HG02840 (cell line): ENCODE measurements around the gene DUSP18.
"Not testable (repeated sequence)": the region's sequence is repeated elsewhere in the genome, so short reads cannot be mapped to it uniquely, and the experiment has no call there.

ENCODE experiments used
- ATAC-seq: cut with Tn5 transposase; IDR thresholded peaks from one replicate; pipeline ENCODE4 v1.9.1; 2021; ENCODE audit warnings: mild to moderate bottlenecking, moderate library complexity, moderate number of reproducible peaks; ENCODE audit not compliant: unreplicated experiment, low FRiP score

Gene DUSP18

DNA sequence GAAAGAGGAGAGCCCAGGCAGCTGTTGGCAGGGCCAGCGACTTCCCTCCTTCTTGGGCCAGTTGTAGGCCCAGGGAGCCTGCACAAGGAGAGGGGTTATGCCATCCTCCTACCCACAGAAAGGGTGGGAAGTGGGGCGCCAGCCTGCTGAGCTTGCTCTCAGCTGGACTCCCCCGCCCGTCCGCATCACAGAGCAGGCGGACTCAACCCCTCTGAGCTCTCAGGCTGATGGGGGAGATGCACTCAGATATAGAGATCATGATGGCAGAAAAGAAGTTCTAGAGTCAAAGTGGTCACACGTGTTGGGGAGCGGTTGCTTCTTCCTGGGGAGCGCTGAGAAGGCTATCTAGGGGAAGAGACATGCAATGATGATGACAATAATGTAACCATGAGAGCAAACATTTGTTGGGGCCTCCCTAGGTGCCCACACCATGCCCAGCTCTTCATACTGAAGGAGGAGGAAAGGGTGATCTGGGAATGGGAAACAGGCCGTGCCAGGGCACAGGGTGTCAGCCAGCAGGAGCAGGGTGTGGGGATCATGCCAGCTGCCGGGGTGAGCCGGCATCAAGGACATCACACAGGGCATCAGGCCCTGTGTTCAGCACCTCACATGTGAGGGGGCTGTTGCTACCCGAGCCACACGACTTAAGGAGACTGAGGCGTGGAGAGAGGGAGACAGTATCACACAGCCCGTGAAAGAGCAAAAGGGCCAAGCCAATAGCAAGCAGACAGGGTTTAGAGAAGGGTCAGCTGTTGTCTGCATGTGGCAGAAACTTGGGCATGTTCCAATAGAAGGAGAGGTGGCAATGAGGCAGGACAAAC is 24.4 kb downstream of the DUSP18 start:
- ATAC-seq = no peak

DNA sequence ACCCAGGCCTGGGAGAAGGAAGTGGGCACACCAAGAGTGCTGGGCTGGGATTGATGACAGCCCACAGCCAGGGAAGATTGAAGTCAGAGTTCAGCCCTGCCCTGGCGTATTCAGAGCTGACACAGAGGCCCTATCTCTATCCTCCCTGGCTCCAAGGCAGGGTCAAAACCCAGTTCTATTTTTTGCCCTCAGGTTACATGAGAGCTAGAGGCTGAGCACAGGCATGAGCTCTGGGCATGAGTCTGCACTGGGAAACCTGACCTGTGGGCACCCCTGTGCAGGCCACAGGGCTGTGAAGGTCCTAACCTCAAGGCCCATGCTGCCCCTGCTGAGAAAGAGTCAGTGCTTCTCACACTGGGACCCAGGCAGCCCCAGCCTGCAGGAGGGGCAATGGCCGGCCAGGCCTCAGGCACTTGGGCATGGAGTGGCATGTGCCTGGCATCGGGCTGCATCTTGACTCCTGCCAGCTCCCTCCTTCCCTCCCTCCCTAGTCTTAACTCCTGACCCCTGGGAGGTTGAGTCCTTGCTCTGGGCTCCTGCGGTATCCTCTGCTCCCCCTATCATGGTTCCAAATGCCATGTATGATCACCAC is 26.7 kb downstream of the DUSP18 start:
- no peak for ATAC-seq

DNA sequence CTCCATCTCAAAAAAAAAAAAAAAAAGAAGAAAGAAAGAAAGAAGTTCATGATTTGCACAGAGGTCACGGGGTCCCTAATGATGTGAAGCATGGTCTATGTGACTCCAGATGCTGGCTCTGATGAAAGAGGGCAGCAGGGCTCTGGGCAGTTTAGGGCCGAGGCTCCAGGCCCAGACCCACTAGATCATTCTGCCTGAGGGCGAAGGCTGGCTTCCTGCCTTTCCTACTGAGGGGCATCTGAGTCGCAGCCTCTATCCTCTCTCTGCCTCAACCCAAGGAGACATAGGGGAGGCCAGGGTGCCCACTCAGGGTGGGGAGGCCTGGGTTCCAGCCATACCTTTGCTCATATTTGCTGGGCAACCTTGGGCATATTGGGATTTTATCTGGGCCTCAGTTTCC is 27.3 kb downstream of the DUSP18 start:
- no peak for ATAC-seq

DNA sequence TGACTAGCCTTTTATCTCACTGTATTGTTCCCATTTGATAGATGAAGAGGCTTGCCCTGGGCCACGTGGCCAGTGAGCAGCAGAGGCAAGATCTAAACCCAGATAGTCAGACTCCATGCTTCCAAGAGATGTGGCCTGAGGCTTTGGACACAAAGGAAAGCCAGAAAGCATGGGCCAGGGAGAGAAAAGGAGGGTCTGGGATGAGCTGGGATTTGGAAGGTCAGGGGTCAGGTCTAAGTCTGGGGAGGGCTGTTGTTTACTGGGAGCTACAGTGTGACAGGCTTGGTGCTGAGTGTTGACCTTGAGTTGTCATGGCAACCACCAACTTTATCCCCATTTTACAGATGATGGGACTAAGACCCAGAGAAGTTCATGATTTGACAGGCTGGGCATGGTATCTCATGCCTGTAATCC is 30.0 kb downstream of the DUSP18 start:
- ATAC-seq = no peak

DNA sequence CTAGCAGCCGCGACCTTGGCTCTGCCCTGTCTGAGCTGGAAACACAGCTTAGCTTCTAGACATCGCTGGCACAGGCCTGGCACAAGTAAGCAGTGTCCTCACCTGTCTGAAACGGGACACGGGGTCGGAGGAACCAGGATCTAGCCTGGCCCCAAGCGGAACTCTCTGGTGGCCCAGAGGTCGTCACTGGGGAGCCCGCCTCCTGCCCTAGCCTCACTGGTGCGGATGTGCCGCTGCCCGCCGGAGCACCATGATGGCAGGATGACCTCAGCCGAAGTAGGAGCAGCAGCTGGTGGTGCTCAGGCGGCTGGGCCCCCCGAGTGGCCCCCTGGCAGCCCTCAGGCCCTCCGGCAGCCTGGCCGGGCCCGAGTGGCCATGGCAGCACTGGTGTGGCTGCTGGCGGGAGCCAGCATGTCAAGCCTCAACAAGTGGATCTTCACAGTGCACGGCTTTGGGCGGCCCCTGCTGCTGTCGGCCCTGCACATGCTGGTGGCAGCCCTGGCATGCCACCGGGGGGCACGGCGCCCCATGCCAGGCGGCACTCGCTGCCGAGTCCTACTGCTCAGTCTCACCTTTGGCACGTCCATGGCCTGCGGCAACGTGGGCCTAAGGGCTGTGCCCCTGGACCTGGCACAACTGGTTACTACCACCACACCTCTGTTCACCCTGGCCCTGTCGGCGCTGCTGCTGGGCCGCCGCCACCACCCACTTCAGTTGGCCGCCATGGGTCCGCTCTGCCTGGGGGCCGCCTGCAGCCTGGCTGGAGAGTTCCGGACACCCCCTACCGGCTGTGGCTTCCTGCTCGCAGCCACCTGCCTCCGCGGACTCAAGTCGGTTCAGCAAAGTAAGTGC is 31.2 kb downstream of the DUSP18 start:
- ATAC-seq = no peak

DNA sequence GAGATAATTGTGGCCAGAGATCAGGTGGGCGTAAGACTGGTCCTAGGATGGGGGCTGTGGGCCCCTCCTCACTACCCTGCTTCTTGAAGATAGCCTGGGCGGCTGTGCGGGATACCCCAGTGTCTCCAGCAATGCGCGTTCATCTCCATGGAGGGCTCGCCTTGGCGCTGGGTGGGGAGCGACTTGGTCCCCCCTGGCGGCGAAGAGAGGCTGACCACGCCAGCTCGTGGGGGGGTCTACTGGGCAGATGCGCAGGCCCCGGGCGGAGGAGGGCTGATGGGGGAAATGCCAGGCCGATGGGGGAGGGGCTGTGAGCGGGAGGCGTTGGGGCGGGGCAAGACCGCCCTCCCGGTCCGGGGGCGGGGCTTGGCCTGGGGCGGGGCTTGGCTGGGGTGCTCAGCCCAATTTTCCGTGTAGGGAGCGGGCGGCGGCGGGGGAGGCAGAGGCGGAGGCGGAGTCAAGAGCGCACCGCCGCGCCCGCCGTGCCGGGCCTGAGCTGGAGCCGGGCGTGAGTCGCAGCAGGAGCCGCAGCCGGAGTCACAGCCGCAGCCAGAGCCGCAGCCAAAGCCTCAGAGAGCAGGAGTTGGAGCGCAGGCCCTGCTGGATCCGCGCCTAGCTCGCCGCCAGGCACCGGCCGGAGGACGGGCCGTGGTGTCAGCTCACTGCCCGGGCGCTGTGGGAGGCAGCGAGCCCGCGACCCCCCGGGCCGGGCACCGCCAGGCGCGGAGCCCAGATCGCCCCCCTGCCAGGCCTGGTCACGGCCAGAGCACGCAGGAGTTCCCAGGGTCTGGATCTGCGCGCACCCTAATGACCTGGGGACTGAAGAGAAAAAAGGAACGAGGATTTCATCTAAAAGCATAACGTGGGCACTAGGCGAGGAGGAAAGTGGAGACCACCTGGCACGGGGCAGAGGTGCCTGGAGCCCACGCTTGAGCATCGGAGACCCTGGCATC is 32.1 kb downstream of the DUSP18 start, which contains the start of gene SLC35E4:
Gene SLC35E4 (plus strand): TSS at position 509 of the 953 bp plus-strand sequence. CDS start 670 bp downstream, outside the sequence.
- peak; percentile 68 for ATAC-seq

DNA sequence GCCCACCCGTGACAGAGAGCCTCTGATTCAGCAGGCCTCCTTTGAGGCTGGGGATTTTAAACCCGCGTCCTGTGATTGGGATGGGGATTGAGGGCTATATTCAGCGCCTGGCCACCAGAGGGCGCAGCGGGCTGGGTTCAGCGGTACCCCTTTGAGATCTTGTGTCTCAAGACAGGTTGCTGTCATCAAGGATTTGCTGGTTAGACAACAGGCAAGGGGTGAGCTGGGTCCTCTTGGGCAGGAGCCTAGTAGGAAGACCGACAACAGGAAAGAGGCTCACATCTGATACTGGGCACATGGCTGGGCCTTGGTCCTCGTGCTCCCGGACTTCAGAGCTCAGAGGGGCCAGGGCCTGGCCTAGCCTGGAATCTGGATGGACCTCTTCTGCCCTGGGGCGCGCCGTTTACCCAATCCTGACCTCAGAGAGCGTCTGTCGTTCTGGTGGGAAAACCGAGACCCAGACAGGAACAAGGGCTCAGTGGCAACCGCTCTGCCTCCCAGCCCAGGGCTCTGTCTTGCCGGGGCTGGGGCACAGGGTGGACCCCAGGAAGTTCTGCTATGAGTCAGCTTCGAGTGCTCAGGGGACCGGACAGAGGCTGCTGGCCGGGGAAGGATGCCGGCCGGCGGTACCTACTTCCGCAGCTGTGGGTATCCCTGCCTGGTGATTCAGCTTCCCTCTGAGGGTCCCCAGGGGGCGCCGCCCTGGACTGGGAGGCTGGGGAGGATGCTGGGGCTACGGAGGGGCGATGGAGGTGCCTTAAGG is 33.0 kb downstream of the DUSP18 start:
- peak; percentile 42 for ATAC-seq

DNA sequence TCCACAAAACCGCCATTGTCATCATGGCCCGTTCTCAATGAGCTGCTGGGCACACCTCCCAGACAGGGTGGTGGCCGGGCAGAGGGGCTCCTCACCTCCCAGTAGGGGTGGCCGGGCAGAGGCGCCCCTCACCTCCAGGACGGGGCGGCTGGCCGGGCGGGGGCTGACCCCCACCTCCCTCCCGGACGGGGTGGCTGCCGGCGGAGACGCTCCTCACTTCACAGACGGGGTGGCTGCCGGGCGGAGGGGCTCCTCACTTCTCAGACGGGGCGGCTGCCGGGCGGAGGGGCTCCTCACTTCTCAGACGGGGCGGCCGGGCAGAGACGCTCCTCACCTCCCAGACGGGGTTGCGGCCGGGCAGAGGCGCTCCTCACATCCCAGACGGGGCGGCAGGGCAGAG is 36.2 kb downstream of the DUSP18 start:
- not testable (repeated sequence) for ATAC-seq

DNA sequence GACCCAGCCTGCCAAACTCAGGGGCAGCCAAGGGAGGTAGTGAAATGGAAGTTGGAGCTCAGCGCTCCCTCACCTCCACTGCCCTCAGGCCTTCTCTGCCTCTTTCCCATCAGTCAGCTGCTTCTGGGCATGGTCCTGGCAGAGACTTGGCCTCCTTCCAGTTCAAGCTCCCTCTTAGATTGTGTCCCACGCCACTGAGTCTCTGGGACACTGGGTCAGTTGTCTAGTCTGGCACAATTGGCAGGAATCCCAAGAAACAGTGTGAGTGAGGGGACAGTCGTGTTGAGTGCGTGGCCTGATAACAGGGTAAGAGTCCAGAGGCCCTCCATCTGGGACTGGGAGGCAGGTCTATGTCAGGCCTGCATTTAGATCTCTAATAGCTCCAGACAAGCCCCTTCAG is 39.2 kb downstream of the DUSP18 start:
- no peak for ATAC-seq

DNA sequence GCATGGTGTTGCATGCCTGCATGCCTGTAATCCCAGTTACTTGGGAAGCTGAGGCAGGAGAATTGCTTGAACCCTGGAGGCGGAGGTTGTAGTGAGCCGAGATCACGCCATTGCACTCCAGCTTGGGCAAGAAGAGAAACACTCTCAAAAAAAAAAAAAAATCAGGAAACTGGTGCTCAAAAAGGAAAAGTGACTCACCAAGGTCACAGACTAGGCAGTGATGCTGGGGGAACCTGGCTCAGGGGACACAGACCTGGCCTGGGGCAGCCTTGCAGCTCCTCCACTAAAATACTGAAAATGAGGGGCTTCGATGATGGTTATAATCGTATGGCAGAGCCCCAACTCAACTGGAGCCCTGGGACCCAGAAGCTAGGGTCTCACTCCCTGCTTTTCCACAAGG is 40.2 kb downstream of the DUSP18 start:
- no peak for ATAC-seq

DNA sequence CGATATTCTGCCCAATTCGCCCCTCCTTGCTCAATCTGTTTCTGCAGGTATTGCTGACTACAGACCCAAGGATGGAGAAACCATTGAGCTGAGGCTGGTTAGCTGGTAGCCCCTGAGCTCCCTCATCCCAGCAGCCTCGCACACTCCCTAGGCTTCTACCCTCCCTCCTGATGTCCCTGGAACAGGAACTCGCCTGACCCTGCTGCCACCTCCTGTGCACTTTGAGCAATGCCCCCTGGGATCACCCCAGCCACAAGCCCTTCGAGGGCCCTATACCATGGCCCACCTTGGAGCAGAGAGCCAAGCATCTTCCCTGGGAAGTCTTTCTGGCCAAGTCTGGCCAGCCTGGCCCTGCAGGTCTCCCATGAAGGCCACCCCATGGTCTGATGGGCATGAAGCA is 41.3 kb downstream of the DUSP18 start:
- no peak for ATAC-seq

DNA sequence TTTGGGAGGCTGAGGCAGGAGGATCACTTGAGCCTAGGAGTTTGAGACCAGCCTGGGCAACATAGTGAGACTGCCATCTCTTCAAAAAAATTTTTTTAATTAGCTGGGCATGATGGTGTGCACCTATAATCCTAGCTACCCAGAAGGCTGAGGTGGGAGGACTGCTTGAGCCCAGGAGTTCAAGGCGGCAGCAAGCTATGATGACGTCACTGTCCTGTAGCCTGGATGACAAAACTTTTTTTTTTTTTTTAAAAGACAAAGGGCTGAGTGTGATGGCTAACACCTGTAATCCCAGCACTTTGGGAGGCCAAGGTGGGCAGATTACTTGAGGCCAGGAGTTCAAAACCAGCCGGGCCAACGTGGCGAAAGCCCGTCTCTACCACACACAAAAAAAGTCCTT is 47.8 kb downstream of the DUSP18 start:
- ATAC-seq = not testable (repeated sequence)

DNA sequence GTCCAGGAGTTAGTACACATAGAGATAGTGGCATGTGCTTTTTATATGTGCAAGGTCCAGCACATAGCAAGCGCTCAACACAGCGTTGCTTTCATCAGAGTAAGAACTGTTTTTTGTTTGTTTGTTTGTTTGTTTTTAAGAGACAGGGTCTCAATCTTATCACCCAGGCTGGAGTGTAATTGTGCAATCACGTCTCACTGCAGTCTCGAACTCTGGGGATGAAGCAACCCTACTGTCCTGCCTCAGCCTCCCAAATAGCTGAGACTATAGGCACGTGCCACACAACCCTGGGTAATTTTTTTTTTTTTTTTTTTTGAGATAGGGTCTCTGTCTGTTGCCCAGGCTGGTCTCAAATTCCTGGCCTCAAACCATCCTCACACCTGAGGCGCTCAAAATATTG is 49.9 kb downstream of the DUSP18 start:
- no peak for ATAC-seq

DNA sequence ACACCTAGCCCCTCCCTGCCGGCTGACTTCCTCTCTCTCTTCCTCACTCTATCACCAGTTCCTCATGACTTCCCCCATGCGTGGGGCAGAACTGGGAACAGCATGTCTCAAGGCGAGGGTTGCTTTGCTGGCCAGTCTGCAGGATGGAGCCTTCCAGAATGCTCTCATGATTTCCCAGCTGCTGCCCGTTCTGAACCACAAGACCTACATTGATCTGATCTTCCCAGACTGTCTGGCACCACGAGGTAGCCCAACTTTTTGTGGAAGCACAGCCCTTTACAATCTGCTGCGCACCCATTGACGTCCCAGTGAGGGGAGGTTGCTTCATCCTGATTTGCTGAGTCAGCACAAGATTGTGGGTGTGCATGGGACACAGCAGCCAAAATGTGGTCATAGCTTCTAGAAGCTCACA is 52.1 kb downstream of the DUSP18 start:
- no peak for ATAC-seq

DNA sequence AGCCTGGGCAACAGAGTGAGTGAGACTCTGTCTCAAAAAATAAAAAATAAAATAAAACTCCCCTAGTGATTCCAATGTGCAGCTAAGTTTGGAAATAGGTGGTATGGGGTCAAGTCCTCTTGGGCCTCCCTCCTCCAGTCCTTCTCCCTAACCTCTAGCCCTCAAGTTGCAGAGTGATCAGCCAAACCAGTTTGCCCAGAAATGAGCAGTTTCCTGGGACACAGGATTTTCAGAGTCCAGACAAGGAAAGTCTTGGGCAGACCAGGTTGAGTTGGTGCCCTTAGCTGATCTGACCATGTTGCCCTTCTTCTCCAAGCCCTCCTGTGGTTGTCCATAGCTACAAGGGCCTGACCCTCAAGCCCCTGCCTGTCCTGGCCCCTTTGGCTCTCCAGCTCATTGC is 52.8 kb downstream of the DUSP18 start:
- no peak for ATAC-seq

DNA sequence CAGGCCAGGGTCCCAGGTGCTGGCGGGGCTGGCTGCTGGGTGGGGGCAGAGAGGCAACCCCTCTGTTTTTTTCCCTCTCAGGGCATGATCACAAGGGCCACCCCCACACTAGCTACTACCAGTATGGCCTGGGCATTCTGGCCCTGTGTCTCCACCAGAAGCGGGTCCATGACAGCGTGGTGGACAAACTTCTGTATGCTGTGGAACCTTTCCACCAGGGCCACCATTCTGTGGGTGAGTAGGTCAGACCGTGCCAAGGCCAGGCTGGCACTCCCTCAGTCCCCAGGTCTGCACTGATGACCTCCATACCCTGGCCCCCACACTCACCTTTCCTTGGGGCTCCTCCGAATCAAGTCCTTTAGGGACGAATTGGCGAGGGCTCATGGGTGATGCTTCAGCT is 53.4 kb downstream of the DUSP18 start:
- ATAC-seq = no peak

DNA sequence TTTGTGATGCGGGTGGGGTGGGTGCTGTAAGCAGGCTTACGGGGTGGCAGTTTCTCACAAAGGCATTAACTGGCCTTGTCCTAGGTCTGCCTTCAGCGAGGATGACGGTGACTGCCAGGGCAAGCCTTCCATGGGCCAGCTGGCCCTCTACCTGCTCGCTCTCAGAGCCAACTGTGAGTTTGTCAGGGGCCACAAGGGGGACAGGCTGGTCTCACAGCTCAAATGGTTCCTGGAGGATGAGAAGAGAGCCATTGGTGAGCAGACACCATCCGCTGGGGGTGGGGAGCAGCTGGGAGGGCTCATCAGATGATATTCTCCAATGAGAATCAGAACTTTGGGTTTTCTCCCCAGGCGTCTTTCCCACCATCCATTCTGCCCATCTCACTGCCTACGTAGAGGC is 54.9 kb downstream of the DUSP18 start:
- ATAC-seq = no peak
